ENCODE measurements around the gene SARS1. TPM values are rescaled to one million over a fixed set of nuclear protein-coding genes. Genes with fewer than 3 reads are reported as not detected.

SARS1 gene
- total and polyA plus RNA-seq, 2 of the 13 experiments (the other 11 are each of a cell fraction or from before 2014, with no cell fraction given): 103 to 134 TPM

DNA sequence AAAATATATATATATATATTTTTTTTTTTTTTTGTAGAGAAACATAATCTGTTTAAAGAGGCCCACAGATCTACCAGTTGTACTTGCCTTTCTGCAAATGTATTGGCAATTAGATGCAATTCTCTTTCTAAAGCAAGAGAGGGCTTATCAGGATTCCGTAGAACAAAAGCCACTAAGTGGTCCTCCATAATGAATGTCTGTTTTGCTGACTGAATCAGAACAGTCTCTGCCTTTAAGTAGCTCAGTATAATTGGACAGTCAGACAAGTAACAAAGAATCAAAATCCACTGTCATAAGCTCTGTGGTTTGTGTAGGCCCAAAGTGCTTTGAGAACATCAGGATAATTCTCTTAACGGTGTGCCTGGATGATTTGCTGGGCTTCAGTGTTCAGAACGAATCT lies 17.3 kb downstream of the SARS1 start:
- Histone ChIP-seq H3K4me3 (replicated peaks in 1 of 3; ENCODE audit: insufficient read depth in 1 of 3, low read depth in 2 of 3, low read length in 3 of 3) (no peak overlapping the region), H3K36me3 (replicated peaks in 1 of 2; ENCODE audit: control insufficient read depth in 1 of 2, insufficient read depth in 2 of 2, low read length in 2 of 2) (peaks cover 40 to 79% of the 10 kb centered on the region in 2 experiments), H3K9ac (ENCODE audit: insufficient read depth, low read depth, low read length) (no peak overlapping the region), H3K27ac (ENCODE audit: extremely low read length, insufficient read depth, low read length) (no peak overlapping the region), H3K27me3 (ENCODE audit: control insufficient read depth in 1 of 2, insufficient read depth in 2 of 2, low read length in 2 of 2) (no peaks in the 10 kb centered on the region), H3K4me2 (ENCODE audit: low read depth, low read length) (no peak overlapping the region), H2AFZ (ENCODE audit: low read length) (no peak overlapping the region), H3K79me2 (ENCODE audit: insufficient read depth, low read length) (no peaks in the 10 kb centered on the region), H4K20me1 (ENCODE audit: insufficient read depth, low read length) (no peaks in the 10 kb centered on the region), H3K9me3 (ENCODE audit: low read length) (no peaks in the 10 kb centered on the region), H3K4me1 (ENCODE audit: insufficient read depth, low read length) (peaks cover 12% of the 10 kb centered on the region)
- TSS peak; percentile 46 for BruUV-seq (replicated peaks)
- no peak for TF ChIP-seq ZNF788 (CRISPR knock-in tag; IDR thresholded peaks at IDR 0.05; ENCODE audit: borderline replicate concordance)
- no peak for TF ChIP-seq ZNF773 (CRISPR knock-in tag; IDR thresholded peaks at IDR 0.05; ENCODE audit: borderline replicate concordance)
- no peak for DNase-seq (ENCODE audit: low spot score)
- ATAC-seq: no peak
- in situ Hi-C loops (cut with HindIII; ENCODE audit: extremely low pct_ligation_motif_present, low pct_unique_long_range_greater_than_20kb): no loop called here
- WGBS (ENCODE audit: low lambda C conversion rate): 91% methylated on average over 3 of the region's 3 CpGs
- POLR2A ChIA-PET: interaction anchor here (0.8 to 2.2 kb wide), 2 partner anchors 9 to 13 kb away, joined by 3 to 5 read pairs; no protein-coding TSS in a partner anchor
- CTCF ChIA-PET (ENCODE audit: low intra/inter-chr PET ratio, low total read pairs): no interaction called here
- intact Hi-C loops (cut with micrococcal nuclease; ENCODE audit: unreplicated experiment): no loop called here
- no peak for FAIRE-seq

DNA sequence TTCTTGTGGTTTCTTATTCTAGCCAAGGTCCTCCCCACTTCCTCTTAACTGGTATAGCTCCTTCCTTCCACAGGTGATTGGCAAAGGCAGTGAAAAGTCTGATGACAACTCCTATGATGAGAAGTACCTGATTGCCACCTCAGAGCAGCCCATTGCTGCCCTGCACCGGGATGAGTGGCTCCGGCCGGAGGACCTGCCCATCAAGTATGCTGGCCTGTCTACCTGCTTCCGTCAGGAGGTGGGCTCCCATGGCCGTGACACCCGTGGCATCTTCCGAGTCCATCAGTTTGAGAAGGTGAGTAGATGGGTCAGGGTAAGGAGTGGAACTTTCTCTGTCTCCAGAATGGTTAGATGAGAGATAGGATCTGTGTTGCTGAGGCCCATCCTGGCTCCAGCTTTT lies 21.4 kb downstream of the SARS1 start:
- Histone ChIP-seq H3K4me1 (ENCODE audit: insufficient read depth, low read length) (peaks cover 16% of the 10 kb centered on the region), H3K27ac (ENCODE audit: extremely low read length, insufficient read depth, low read length) (no peak overlapping the region), H3K4me2 (ENCODE audit: low read depth, low read length) (no peak overlapping the region), H3K4me3 (replicated peaks in 1 of 3; ENCODE audit: insufficient read depth in 1 of 3, low read depth in 2 of 3, low read length in 3 of 3) (no peak overlapping the region), H3K27me3 (ENCODE audit: control insufficient read depth in 1 of 2, insufficient read depth in 2 of 2, low read length in 2 of 2) (no peaks in the 10 kb centered on the region), H2AFZ (ENCODE audit: low read length) (no peak overlapping the region), H3K79me2 (ENCODE audit: insufficient read depth, low read length) (no peaks in the 10 kb centered on the region), H4K20me1 (ENCODE audit: insufficient read depth, low read length) (no peaks in the 10 kb centered on the region; the same call in 1 of the 2 replicates), H3K9ac (ENCODE audit: insufficient read depth, low read depth, low read length) (no peak overlapping the region), H3K9me3 (ENCODE audit: low read length) (no peaks in the 10 kb centered on the region), H3K36me3 (replicated peaks in 1 of 2; ENCODE audit: control insufficient read depth in 1 of 2, insufficient read depth in 2 of 2, low read length in 2 of 2) (peaks cover 32 to 81% of the 10 kb centered on the region in 2 experiments)
- WGBS (ENCODE audit: low lambda C conversion rate): 100% methylated on average over 7 of the region's 7 CpGs
- BruUV-seq (replicated peaks): no TSS peak
- in situ Hi-C loops (cut with HindIII; ENCODE audit: extremely low pct_ligation_motif_present, low pct_unique_long_range_greater_than_20kb): no loop called here
- POLR2A ChIA-PET: no interaction called here
- CTCF ChIA-PET (ENCODE audit: low intra/inter-chr PET ratio, low total read pairs): no interaction called here
- intact Hi-C loops (cut with micrococcal nuclease; ENCODE audit: unreplicated experiment): loop anchor here (5.0 kb wide), 1 partner anchor 33 kb away; no protein-coding TSS in a partner anchor
- ATAC-seq: no peak
- DNase-seq (ENCODE audit: low spot score): no peak
- TF ChIP-seq HNRNPUL1 (IDR thresholded peaks at IDR 0.05; ENCODE audit: low read depth, low read length) (no peak), HNF4A (CRISPR knock-in tag; IDR thresholded peaks at IDR 0.05) (no peak), ZNF34 (CRISPR knock-in tag; IDR thresholded peaks at IDR 0.05; ENCODE audit: borderline replicate concordance) (no peak), JARID2 (CRISPR knock-in tag; IDR thresholded peaks at IDR 0.05; ENCODE audit: insufficient replicate concordance) (no peak), ZNF746 (CRISPR knock-in tag; IDR thresholded peaks at IDR 0.05) (no peak), RARG (CRISPR knock-in tag; IDR thresholded peaks at IDR 0.05; ENCODE audit: low read depth) (no peak), ZNF256 (CRISPR knock-in tag; conservative IDR thresholded peaks at IDR 0.05) (no peak), TARDBP (CRISPR knock-in tag; IDR thresholded peaks at IDR 0.05) (no peak), SNAPC2 (CRISPR knock-in tag; IDR thresholded peaks at IDR 0.05) (no peak), CEBPB (IDR thresholded peaks at IDR 0.05; ENCODE audit: borderline replicate concordance, low read depth, low read length) (no peak), ZNF615 (CRISPR knock-in tag; IDR thresholded peaks at IDR 0.05; ENCODE audit: borderline replicate concordance) (no peak), RFXANK (CRISPR knock-in tag; IDR thresholded peaks at IDR 0.05) (no peak), MYC (CRISPR knock-in tag; IDR thresholded peaks at IDR 0.05; ENCODE audit: borderline replicate concordance) (no peak)
- TF ChIP-seq, protein P1, sequence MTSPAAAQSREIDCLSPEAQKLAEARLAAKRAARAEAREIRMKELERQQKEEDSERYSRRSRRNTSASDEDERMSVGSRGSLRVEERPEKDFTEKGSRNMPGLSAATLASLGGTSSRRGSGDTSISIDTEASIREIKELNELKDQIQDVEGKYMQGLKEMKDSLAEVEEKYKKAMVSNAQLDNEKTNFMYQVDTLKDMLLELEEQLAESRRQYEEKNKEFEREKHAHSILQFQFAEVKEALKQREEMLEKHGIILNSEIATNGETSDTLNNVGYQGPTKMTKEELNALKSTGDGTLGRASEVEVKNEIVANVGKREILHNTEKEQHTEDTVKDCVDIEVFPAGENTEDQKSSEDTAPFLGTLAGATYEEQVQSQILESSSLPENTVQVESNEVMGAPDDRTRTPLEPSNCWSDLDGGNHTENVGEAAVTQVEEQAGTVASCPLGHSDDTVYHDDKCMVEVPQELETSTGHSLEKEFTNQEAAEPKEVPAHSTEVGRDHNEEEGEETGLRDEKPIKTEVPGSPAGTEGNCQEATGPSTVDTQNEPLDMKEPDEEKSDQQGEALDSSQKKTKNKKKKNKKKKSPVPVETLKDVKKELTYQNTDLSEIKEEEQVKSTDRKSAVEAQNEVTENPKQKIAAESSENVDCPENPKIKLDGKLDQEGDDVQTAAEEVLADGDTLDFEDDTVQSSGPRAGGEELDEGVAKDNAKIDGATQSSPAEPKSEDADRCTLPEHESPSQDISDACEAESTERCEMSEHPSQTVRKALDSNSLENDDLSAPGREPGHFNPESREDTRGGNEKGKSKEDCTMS (CRISPR knock-in tag; conservative IDR thresholded peaks at IDR 0.05): no peak
- no peak for FAIRE-seq

All from HepG2 (cell line).